T47D (cell line): ENCODE results near the gene BAD.

Experiments used
- DNase-seq, 2 experiments: peaks; one replicate each; pipeline versions ENCODE4 v3.0.0 to v3.0.0-alpha.2; 2011 to 2012; ENCODE audit warnings: low read depth in 1 of 2, low spot score in 1 of 2
- JUND ChIP-seq: IDR thresholded peaks from 2 replicates; pipeline ENCODE4 v1.6.1; 2012; ENCODE audit warnings: low read depth
- in situ Hi-C: cut with HindIII; loops from 2 replicates; pipeline ENCODE4 v1.10.0; 2016; ENCODE audit warnings: low sequenced_read_pairs, low pct_unique_long_range_greater_than_20kb

The BAD gene

DNA sequence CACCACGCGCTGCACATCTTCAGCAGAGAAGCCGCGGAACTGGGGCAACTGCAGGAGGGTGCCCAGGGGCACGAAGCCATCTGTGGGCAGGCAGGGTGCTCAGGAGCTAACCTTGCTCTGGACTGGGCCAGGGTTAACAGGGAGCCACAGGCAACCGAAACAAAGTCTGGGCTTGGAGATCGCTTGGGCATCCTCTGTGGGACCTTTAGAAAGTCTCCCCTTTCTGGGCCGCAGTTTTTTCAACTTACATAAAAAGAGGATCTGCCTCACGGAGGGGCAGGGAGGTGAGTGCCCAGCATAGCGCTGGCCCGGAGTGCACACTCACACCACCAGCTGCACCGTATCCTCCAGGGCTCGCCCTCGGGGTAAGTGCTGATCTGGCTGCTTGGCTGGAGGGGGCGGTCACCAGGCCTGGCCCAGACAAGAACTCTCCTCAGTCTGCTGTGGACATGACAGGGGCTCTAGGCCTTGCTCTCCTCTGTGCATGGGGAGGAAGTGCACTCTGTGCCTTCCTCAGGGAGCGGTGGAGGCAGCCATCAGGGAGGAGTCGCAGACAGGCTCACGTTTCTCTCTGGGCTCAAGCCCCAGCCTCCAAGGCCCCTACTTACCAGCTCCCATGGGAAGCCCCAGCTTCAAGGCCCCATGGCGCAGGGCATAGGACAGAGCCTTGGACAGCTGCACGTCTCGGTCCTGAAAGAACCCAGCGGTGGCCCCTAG lies 59.4 kb downstream of the BAD start:
- TF ChIP-seq JUND, result no peak
- in situ Hi-C loops, result no loop called here
- no peak for DNase-seq

- no peak for DNase-seq
- no peak for TF ChIP-seq JUND
- in situ Hi-C loops, result no loop called here
These were observed 60.1 kb downstream of the BAD start for GRCh38 chr11:64224151-64224890.

DNA sequence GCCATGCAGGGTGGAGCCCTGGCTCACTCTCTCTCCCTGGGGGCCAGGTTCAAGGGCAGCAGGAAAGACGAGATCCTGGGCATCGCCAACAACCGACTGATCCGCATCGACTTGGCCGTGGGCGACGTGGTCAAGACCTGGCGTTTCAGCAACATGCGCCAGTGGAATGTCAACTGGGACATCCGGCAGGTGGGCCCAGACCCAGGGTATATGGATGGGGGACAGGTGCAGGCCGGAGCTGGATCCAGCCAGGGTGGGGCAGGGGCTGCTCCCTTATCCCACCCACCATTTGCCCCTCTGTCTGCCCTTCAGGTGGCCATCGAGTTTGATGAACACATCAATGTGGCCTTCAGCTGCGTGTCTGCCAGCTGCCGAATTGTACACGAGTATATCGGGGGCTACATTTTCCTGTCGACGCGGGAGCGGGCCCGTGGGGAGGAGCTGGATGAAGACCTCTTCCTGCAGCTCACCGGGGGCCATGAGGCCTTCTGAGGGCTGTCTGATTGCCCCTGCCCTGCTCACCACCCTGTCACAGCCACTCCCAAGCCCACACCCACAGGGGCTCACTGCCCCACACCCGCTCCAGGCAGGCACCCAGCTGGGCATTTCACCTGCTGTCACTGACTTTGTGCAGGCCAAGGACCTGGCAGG lies 61.3 kb downstream of the BAD start:
- TF ChIP-seq JUND, result no peak
- DNase-seq, result no peak
- in situ Hi-C loops, result no loop called here

- no peak for TF ChIP-seq JUND
- DNase-seq, result no peak
- in situ Hi-C loops, result no loop called here
These were observed 61.8 kb downstream of the BAD start for GRCh38 chr11:64222651-64223000.

GRCh38 chr11:64220798-64221197 lies 63.7 kb downstream of the BAD start:
- TF ChIP-seq JUND, result no peak
- no peak for DNase-seq
- in situ Hi-C loops, result no loop called here

- in situ Hi-C loops, result no loop called here
- DNase-seq, result no peak
- TF ChIP-seq JUND, result no peak
These were observed 64.2 kb downstream of the BAD start for GRCh38 chr11:64220271-64220670.
